NT2/D1 (cell line): ENCODE data around the gene NCS1.

Source experiments
- SUZ12 ChIP-seq: IDR thresholded peaks from 2 replicates; pipeline ENCODE4 v1.6.1; 2011; ENCODE audit not compliant: insufficient read length, insufficient read depth; ENCODE audit errors: extremely low read depth
- YY1 ChIP-seq: IDR thresholded peaks from 2 replicates; pipeline ENCODE4 v1.6.1; 2011; ENCODE audit not compliant: insufficient read length, insufficient read depth
- ZNF274 ChIP-seq: IDR thresholded peaks from 2 replicates; pipeline ENCODE4 v1.6.1; 2011; ENCODE audit warnings: mild to moderate bottlenecking, low read depth, low read length

- TF ChIP-seq YY1, result no peak
- no peak for TF ChIP-seq ZNF274
- no peak for TF ChIP-seq SUZ12
Observed at GRCh38 chr9:130142056-130142455, 30.1 kb upstream of the NCS1 start.
